Activated T-cell treated with anti-CD3 and anti-CD28 coated beads, Interleukin-2, amount 50 U/mL, for 48 hours (primary cell): ENCODE data around the gene LTBP1.
"Not testable (repeated sequence)": the region's sequence is repeated elsewhere in the genome, so short reads cannot be mapped to it uniquely, and the experiment has no call there.

Source experiments
- DNase-seq, 2 experiments: peaks; one replicate each; pipeline ENCODE4 v3.0.0-alpha.2; 2020

The LTBP1 gene

DNA sequence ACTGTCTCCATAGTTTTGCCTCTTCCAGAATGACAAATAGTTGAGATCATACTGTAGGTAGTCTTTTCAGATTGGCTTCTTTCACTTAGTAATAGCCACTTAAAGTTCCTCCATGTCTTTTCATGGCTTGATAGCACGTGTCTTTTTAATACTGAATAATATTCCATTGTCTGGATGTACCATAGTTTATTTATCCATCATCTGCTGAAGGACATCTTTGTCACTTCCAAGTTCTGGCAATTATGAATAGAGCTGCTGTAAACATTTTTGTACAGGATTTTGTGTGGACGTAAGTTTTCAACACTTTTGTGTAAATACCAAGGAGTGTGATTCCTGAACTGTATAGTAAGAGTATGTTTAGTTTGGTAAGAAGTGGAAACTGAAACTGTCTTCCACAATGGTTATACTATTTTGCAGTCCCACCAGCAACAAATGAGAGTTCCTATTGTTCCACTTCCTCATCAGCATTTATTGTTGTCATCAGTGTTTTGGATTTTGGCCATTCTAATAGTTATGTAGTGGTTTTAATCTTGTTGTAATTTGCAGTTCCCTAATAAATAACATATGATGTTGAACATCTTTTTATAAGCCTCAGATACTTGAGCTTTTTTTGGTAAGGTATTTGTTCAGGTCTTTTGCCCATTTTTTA lies 18.9 kb downstream of the LTBP1 start:
- DNase-seq, result no peak

GRCh38 chr2:32969444-32970162 lies 22.9 kb downstream of the LTBP1 start:
- no peak for DNase-seq

- not testable (repeated sequence) for DNase-seq
Measured at GRCh38 chr2:32973772-32974171, 27.0 kb downstream of the LTBP1 start.

GRCh38 chr2:32976409-32977063 lies 29.8 kb downstream of the LTBP1 start:
- no peak for DNase-seq

GRCh38 chr2:32977228-32977758 lies 30.5 kb downstream of the LTBP1 start:
- no peak for DNase-seq

DNA sequence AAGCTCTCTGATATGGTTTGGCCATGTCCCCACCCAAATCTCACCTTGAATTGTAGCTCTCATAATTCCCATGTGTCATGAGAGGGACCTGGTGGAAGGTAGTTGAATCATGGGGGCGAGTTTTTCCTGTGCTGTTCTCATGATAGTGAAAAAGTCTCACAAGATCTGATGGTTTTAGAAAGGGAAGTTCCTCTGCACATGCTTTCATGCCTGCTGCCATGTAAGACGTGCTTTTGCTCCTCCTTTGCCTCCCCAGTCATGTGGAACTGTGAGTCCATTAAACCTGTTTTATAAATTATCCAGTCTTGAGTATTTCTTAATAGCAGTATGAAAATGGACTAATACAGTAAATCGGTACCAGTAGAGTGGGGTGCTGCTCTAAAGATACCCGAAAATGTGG lies 34.9 kb downstream of the LTBP1 start:
- no peak for DNase-seq

DNA sequence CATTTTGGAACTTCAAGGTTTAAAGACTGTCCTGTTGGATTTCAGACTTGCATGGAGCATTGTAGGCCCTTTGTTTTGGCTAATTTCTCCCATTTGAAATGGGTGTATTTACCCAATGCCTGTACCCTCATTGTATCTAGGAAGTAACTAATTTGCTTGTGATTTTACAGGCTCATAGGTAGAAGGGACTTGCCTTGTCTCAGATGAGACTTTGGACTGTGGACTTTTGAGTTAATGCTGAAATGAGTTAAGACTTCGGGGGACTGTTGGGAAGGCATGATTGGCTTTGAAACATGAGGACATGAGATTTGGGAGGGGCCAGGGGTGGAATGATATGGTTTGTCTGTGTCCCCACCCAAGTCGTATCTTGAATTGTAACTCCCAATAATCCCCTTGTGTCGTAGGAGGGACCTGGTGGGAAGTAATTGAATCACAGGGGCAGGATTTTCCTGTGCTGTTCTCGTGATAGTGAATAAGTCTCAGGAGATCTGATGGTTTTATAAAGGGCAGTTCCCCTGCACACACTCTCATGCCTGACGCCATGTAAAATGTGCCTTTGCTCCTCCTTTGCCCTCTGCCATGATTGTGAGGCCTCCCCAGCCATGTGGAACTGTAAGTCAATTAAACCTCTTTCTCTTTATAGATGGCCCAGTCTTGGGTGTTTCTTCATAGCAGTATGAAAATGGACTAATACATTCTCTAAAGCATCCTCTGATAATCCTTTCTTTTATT lies 36.6 kb downstream of the LTBP1 start:
- not testable (repeated sequence) for DNase-seq

DNA sequence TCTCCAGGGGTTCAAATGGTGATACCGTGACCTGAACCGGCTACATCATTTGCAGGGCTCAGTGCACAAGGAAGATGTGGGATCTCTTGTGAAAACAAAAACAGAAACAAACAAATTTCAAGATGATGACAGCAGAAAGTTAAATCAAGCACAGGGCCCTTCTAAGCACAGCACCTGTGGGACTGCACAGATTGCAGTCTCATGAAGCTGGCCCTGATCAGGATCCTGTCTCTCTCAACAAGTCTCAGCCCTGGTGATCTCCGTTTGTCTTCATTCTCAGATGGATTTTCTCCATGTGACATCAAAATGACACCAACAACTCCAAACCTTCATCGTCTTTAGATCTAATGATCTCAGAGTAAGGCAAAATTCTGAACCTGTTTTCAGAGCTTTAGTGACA lies 39.7 kb downstream of the LTBP1 start:
- DNase-seq, result no peak

DNA sequence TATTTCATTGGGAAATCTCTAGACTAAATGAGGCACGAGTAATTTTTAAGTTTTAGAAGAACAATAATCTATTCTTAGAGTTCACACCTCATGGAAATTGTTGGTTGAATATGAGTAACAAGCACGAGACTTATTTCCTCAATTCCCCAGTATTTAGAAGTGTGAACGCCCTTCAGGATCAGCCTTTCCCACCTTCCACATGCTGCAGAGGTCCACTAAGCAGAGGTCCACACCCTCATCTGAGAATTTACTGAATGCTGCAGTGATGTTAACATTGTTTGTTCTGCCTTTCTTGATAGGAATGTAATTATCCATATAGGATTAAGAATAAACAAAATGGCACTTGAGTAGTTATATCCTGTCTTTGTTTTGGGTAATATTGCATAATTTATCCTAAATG lies 41.8 kb downstream of the LTBP1 start:
- DNase-seq, result no peak

GRCh38 chr2:32990556-32990955 lies 43.8 kb downstream of the LTBP1 start:
- no peak for DNase-seq

DNA sequence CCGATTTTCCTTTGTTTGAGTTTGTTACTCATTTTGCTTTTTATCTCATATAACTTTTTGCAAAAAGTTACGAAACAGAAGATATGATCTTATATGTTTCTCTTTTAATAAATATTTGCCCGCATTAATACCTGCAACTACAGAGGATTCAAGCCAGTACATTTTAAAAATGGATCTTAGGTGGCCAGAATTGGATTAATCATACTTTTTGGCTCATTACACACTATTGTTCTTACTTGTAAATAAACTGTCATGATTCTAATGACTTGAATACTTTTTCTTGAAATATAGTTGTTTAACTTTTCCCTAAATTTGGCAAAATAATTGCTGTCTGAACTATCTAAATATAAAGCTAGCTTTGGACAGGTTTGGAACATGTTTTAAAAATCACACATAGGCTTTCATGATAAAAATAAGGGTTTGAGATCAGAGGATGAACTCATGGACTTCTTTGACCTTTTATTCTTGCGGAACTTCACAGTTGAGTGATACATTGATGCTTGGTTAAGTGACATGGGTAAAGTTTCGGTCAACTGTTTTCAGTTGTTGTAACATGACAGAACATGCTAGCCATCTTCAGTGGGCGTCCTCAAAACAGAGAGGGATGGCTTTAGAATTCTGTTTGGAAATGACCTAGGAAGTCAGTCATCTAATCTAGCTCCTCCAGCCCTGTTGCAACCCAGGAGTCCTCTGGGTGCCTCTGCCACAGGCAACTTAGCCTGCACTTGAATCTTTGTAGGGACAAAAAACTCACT lies 44.5 kb downstream of the LTBP1 start:
- DNase-seq, result no peak

GRCh38 chr2:32993005-32993539 lies 46.3 kb downstream of the LTBP1 start:
- no peak for DNase-seq

- no peak for DNase-seq
Measured at GRCh38 chr2:32997705-32998104, 51.0 kb downstream of the LTBP1 start.

- DNase-seq, result no peak
Measured at GRCh38 chr2:33000986-33001385, 54.2 kb downstream of the LTBP1 start.

DNA sequence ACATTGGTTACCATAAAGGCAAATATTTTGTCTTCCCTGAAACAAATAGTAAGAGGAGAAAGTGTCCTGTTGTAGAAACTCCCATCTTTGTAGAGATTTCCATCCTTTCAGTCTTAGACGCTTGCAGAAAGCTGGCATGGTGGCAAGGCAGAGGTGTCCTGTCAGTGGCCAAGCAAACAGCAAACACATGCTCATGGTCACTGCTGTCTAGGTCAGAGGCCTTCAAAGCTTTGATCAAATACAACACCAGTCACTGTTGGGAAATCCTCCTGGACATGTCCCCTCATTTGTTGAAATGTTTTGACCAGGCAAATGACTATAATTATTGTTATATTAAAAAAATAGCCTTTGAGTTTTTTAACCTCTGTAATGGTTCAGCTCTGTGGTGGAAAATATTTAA lies 55.1 kb downstream of the LTBP1 start:
- no peak for DNase-seq

- no peak for DNase-seq
Measured at GRCh38 chr2:33002863-33003262, 56.1 kb downstream of the LTBP1 start.

DNA sequence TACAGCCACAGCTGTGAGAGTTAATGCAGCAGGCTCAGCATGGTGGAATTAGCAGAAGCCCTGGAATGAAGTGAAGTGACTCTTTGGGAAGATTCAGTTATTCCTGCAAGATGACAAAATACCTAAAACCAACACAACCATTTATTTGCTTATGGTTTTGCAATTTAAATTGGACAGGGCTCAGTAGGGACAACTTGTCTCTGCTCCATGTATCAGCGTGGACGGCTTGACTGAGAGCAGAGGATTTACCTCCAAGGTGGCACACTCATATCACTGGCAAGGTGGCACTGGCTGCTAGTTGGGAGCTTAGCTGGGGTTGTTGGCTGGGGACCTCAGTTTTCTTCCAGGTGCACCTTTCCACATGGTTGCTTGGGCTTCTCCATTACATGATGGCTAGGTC lies 58.3 kb downstream of the LTBP1 start:
- DNase-seq, result no peak

- no peak for DNase-seq
Measured at GRCh38 chr2:33008716-33009115, 62.0 kb downstream of the LTBP1 start.

DNA sequence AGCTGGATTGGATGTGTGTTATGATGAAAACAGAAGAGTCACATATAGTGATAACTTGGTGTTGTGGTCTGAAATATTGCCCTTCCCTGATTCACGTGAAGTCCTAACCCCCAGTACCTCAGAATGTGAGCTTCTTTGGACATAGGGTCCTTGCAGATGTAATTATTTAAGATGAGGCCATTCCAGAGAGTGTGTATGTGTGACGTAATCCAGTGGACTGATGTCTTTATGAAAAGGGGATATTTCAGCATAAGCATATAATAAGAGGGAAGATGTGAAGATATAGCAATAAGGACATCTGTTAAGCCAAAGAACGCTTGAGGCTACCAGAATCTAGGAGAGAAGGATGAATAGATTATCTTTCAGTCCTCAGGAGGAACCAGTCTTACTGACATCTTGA lies 62.5 kb downstream of the LTBP1 start:
- no peak for DNase-seq

DNA sequence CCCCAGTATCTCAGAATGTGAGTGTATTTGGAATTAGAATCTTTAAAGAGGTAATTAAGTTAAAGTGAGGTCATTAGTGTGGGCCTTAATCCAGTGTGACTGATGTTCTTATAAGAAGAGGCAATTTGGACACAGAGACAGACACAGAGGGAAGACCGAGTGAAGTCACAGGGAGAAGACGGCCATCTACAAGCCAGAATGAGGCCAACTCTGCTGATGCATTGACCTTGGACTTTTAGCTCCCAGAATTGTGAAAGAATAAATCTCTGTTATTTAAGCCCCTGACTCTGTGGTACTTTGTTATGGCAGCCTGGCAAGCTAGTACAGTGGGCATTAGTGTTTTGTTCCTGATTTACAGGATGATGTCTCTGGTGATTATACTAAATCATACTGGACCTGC lies 64.6 kb downstream of the LTBP1 start:
- DNase-seq, result no peak

GRCh38 chr2:33011941-33012340 lies 65.2 kb downstream of the LTBP1 start:
- no peak for DNase-seq

- DNase-seq, result no peak
Measured at GRCh38 chr2:33013684-33014110, 66.9 kb downstream of the LTBP1 start.
